BJ (cell line): Measurements from ENCODE around the gene ASB1. TPM values are rescaled to one million over a fixed set of nuclear protein-coding genes. Genes with fewer than 3 reads are reported as not detected.

Experiments used
- CTCF ChIA-PET: fragments of 350-600 bp; formaldehyde crosslinking; extraction: SDS; loops from one replicate; lab custom pipeline; 2021; ENCODE audit warnings: antibody characterized with exemption, inconsistent platforms; lab: Yijun Ruan, JAX
- POLR2A ChIA-PET: fragments of 300-600 bp; sonication (Branson Sonifier 250); formaldehyde crosslinking; extraction: SDS; loops from one replicate; lab custom pipeline; 2021; ENCODE audit warnings: antibody characterized with exemption; lab: Charles Lee
- DNase-seq: peaks from one replicate; pipeline ENCODE4 v3.0.0-alpha.2; 2011; ENCODE audit warnings: low read depth
- H3K27me3 ChIP-seq: 2 replicates; pipeline ENCODE4 v1.6.0; 2011; ENCODE audit warnings: low read length; ENCODE audit not compliant: control insufficient read depth, insufficient read depth
- H3K36me3 ChIP-seq: 2 replicates; pipeline ENCODE4 v1.5.1; 2011; ENCODE audit warnings: low read length; ENCODE audit not compliant: control insufficient read depth, insufficient read depth
- H3K4me3 ChIP-seq: 2 replicates; pipeline ENCODE4 v1.5.1; 2011; ENCODE audit warnings: low read depth, mild to moderate bottlenecking, control low read depth, low read length
- polyA plus RNA-seq: library from polyadenylated mRNA; depleted of rRNA; stranded (reverse); fragments of >200 nt; gene quantifications from 2 replicates; pipeline ENCODE4 v1.2.3, GENCODE V29; 2011
- TF ChIP-seq, protein P1 (sequence below): IDR thresholded peaks from 2 replicates; pipeline ENCODE4 v1.5.1; 2011; ENCODE audit warnings: low read depth, mild to moderate bottlenecking, control low read depth, inconsistent platforms, low read length, moderate library complexity; ENCODE audit not compliant: insufficient read depth

ASB1 gene
- polyA plus RNA-seq, 1 experiment = 33.4 TPM

DNA sequence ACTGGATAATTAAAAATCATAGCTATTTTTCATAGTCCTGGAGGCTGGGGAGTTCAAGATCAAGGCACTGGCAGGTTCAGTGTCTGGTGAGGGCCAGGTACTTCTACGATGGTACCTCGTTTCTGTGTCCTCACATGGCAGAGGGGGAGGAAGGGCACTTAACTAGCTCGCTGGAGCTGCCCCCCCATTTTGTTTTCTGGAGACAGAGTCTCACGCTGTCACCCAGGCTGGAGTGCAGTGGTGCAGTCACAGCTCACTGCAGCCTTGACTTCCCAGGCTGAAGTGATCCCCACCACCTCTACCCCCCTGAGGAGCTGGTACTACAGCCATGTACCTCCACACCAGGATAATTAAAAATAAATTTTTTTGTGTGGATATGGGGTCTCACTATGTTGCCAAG lies 40.3 kb downstream of the ASB1 start:
- H3K36me3 ChIP-seq = no peaks in the 10 kb centered on the region
- POLR2A ChIA-PET = interaction anchor here (0.6 kb wide), 1 partner anchor 591 kb away, joined by 3 read pairs; no protein-coding TSS in a partner anchor
- no peaks in the 10 kb centered on the region for H3K27me3 ChIP-seq
- TF ChIP-seq, protein P1, sequence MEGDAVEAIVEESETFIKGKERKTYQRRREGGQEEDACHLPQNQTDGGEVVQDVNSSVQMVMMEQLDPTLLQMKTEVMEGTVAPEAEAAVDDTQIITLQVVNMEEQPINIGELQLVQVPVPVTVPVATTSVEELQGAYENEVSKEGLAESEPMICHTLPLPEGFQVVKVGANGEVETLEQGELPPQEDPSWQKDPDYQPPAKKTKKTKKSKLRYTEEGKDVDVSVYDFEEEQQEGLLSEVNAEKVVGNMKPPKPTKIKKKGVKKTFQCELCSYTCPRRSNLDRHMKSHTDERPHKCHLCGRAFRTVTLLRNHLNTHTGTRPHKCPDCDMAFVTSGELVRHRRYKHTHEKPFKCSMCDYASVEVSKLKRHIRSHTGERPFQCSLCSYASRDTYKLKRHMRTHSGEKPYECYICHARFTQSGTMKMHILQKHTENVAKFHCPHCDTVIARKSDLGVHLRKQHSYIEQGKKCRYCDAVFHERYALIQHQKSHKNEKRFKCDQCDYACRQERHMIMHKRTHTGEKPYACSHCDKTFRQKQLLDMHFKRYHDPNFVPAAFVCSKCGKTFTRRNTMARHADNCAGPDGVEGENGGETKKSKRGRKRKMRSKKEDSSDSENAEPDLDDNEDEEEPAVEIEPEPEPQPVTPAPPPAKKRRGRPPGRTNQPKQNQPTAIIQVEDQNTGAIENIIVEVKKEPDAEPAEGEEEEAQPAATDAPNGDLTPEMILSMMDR = no peak
- CTCF ChIA-PET = interaction anchor here (0.6 to 5.5 kb wide), 8 partner anchors 9 to 684 kb away, joined by 3 to 51 read pairs (median 4); no protein-coding TSS in a partner anchor
- H3K4me3 ChIP-seq = no peak overlapping the region
- no peak for DNase-seq

DNA sequence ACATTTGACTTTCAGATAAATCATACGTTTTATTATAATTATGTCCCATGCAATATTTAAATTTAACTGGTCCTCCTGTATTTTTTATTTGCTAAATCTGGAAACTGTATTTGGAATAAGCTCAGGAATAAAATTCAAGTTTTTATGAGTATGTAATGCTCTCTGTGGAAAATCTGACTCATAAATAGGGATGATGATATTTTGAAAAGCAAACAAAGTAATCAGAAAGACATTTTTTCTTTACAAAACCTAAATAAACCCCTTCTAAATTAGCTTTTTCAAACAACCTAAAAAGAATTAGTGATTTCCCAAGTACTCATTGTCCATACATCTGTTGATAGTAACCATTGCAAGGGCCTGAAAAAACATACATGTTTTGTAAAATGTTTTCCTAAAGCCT lies 41.1 kb downstream of the ASB1 start:
- TF ChIP-seq, protein P1 = no peak
- Histone ChIP-seq H3K27me3 (no peaks in the 10 kb centered on the region), H3K36me3 (no peaks in the 10 kb centered on the region), H3K4me3 (no peak overlapping the region)
- ChIA-PET CTCF (interaction anchor here (1.2 to 5.5 kb wide), 2 partner anchors 9 to 98 kb away, joined by 3 to 51 read pairs; no protein-coding TSS in a partner anchor), POLR2A (interaction anchor here (0.6 to 0.7 kb wide), 2 partner anchors 10 to 591 kb away, joined by 3 to 4 read pairs; no protein-coding TSS in a partner anchor)
- no peak for DNase-seq

DNA sequence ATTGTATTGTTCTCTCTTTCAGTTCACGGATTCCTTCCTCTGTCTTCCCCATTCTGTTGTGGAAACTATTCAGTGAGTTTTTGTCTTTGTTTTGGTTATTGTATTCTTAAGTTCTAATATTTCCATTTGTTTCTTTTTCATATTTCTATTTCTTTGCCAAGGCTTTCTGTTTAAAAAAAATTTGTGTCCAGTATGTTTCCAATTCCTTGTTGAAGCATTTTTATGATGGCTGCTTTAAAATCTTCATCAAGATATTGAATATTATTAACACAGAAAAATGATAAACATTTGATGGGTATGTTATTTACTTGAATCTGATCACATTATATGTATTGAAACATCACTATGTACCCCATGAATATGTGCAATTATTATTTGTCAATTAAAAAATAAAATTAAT lies 42.4 kb downstream of the ASB1 start:
- no peaks in the 10 kb centered on the region for H3K27me3 ChIP-seq
- DNase-seq = no peak
- ChIA-PET CTCF (no interaction called here), POLR2A (no interaction called here)
- H3K36me3 ChIP-seq = no peaks in the 10 kb centered on the region
- TF ChIP-seq, protein P1 = no peak
- no peak overlapping the region for H3K4me3 ChIP-seq

DNA sequence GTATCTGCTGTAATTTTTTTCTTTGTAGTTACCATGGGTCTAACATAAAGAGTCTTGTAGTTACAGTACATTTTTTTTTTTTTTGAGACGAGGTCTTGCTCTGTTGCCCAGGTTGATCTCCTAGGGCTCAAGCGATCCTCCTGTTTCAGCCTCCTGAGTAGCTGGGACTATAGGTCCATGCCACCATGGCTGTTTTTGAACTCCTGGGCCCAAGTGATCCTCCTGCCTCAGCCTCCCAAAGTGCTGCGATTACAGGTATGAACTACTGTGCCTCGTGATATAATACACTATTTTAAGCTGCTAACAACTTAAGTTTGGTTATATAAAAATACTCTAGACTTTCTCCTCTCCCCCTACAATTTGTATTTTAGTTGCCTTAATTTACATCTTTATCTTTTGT lies 46.3 kb downstream of the ASB1 start:
- TF ChIP-seq, protein P1 = no peak
- H3K36me3 ChIP-seq = no peaks in the 10 kb centered on the region
- no peaks in the 10 kb centered on the region for H3K27me3 ChIP-seq
- no peak overlapping the region for H3K4me3 ChIP-seq
- DNase-seq = no peak
- CTCF ChIA-PET = no interaction called here
- POLR2A ChIA-PET = no interaction called here

DNA sequence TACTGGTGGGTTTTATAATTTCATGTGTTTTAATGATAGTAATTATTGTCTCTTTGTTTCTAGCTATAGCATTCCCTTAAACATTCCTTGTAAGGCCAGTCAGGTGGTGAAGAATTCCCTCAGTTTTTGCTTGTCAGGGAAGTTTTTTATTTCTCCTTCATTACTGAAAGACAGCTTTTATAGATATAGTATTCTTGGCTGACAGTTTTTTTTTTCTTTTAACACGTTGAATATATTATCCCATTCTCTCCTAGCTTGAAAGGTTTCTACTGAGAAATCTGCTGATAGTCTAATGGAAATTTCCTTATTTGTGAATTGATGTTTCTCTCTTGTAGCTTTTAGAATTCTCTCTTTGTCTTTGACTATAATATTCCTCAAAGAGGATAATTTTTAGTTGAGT lies 46.8 kb downstream of the ASB1 start:
- ChIA-PET POLR2A (no interaction called here), CTCF (interaction anchor here (1.2 kb wide), 1 partner anchor 15 kb away, joined by 4 read pairs; no protein-coding TSS in a partner anchor)
- no peak overlapping the region for H3K4me3 ChIP-seq
- no peak for DNase-seq
- no peaks in the 10 kb centered on the region for H3K36me3 ChIP-seq
- TF ChIP-seq, protein P1 = no peak
- H3K27me3 ChIP-seq = no peaks in the 10 kb centered on the region
